Myocyte (in vitro differentiated cells): Measurements from ENCODE around the gene CYP21A2. TPM values are rescaled to one million over a fixed set of nuclear protein-coding genes. Genes with fewer than 3 reads are reported as not detected.
"Not testable (repeated sequence)": the region's sequence is repeated elsewhere in the genome, so short reads cannot be mapped to it uniquely, and the experiment has no call there.

Source experiments
- DNase-seq: peaks from one replicate; pipeline ENCODE4 v3.0.0-alpha.2; 2012; ENCODE audit warnings: low read depth
- total RNA-seq: library from RNA; depleted of rRNA; stranded (reverse); fragments of >200 nt; gene quantifications from 2 replicates; pipeline ENCODE4 v1.2.3, GENCODE V29; 2014

The CYP21A2 gene
- total RNA-seq, 1 donor from 2014 or later: not detected

DNA sequence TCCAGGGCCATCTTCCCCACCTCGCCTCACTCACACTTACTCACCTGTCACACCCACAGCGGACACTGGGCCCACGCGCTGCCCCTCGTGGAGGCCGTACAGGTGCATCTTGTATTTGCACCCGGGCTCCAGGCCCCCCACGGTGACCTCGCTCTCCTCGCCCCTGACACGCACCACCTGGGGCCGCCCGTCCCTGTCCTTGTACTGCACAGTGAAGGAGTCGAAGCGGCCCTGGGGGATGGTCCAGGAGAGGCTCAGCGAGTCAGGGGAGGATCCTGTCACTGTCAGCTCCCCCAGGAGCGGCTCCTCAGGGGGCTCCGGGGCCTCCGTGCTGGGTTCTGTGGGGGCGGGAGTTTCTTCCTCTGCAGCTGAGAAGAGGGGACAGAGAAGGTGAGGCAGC lies 14.4 kb downstream of the CYP21A2 start:
- not testable (repeated sequence) for DNase-seq

DNA sequence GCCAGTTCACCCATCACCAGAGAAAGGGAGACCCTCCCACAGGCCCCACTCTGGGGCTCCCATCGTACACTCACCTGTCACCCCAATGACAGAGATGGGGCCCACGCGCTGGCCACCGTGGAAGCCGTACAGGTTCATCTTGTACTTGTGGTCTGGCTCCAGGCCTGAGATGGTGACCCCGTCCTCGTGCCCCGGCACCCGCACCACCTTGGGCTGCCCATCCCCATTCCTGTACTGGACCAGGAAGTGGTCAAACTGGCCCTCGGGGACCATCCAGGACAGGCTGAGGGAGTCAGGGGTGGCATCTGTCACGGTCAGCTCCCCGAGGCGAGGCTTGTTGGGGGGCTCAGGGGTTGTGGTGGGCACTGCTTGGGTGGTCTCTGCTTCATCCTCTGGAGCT lies 15.1 kb downstream of the CYP21A2 start:
- not testable (repeated sequence) for DNase-seq

DNA sequence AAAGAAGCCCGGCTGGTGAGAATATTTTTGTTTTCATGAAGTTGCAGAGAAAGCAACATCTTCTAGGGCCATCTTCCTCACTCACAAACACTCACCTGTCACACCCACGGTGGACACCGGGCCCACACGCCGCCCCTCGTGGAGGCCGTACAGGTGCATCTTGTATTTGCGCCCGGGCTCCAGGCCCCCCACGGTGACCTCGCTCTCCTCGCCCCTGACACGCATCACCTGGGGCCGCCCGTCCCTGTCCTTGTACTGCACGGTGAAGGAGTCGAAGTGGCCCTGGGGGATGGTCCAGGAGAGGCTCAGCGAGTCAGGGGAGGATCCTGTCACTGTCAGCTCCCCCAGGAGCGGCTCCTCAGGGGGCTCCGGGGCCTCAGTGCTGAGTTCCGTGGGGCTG lies 17.5 kb downstream of the CYP21A2 start:
- DNase-seq: not testable (repeated sequence)

DNA sequence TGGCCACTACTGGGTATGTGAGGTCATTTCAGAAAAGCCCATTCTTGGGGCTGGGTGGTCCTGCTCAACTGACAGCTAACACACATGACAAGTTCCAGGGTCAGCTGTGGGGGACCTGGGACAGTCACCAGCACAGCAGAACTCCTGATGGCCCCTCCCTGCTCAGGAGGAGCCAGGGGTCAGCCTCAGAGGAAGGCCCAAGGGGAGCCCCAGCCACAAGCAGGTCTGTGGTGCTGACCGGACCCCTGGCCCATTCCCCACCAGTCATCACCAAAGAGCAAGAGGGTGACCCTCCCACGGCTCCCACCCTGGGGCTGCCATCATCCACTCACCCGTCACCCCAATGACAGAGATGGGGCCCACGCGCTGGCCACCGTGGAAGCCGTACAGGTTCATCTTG lies 18.0 kb downstream of the CYP21A2 start:
- no peak for DNase-seq

DNA sequence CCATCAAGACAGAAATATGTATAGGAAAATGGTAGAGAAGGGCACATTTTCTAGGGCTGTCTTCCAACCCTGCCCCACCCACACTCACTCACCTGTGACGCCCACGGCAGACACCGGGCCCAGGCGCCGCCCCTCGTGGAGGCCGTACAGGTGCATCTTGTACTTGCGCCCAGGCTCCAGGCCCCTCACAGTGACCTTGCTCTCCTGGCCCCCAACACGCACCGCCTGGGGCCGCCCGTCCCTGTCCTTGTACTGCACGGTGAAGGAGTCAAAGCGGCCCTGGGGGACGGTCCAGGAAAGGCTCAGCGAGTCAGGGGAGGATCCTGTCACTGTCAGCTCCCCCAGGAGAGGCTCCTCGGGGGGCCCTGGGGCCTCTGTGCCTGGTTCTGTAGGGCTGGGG lies 19.8 kb downstream of the CYP21A2 start:
- DNase-seq: no peak

DNA sequence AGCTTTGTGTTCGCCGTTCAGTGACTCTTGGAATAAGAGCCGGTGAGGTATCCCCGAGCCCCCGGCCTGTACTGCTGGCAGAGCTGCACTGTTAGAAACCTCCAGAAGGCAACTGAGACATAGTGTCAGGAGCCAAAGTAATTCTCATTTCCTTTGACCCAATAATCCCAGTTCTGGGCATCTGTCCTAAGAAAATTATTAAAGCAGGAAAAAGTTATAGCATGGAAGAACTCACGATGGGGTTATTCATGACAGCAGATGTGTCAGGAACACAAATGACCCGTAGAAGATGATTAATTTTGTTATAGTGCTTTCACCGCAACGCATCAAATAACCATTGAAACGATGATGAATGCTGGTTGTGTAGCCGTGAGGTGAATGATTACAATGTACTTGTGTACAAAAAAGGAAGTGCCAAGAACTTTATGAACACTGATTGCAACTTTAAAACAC lies 20.3 kb downstream of the CYP21A2 start:
- DNase-seq: no peak

DNA sequence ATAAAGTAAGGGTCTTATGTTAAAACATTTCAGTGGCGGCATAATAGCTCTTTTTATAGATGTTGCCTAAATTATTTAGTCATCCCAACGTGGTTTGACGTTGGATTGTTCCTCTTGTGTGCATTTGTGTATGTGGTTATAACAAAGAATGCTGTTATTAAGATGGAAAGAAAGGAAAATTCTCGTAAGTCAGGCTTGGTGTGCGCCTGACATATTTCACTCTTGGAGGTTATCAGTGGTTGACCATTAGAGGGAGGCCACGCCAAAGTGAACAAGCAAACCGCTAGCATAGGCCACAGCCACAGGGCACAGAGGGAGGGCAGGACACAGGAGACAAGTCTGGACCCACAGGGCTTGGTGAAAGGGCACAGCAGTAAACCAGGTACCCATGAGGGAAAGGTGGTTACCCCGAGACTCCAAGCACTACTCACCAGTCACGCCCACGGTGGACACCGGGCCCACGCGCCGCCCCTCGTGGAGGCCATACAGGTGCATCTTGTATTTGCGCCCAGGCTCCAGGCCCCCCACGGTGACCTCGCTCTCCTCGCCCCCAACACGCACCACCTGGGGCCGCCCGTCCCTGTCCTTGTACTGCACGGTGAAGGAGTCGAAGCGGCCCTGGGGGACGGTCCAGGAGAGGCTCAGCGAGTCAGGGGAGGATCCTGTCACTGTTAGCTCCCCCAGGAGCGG lies 22.9 kb downstream of the CYP21A2 start:
- peak; percentile 11 for DNase-seq

DNA sequence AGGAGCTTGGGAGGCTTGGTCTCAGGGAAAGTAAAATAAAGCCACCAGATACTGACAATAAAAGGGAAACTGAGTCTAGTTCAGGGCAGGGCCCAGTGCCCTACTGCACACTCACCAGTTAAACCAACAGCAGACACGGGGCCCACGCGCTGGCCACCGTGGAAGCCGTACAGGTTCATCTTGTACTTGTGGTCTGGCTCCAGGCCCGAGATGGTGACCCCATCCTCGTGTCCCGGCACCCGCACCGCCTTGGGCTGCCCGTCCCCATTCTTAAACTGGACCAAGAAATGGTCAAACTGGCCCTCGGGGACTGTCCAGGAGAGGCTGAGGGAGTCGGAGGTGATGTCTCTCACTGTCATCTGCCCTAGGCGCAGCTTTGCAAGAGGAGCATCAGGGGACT lies 26.5 kb downstream of the CYP21A2 start:
- no peak for DNase-seq

DNA sequence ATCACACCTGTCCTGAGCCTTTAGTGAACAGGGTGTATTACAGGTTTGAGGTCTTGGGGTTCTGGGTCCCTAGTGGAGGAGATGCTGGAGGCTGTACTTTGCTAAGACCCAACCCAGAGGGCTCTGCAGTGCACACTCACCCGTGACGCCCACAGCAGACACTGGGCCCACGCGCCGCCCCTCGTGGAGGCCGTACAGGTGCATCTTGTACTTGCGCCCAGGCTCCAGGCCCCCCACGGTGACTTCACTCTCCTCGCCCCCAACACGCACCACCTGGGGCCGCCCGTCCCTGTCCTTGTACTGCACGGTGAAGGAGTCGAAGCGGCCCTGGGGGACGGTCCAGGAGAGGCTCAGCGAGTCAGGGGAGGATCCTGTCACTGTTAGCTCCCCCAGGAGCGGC lies 29.3 kb downstream of the CYP21A2 start:
- DNase-seq: not testable (repeated sequence)

DNA sequence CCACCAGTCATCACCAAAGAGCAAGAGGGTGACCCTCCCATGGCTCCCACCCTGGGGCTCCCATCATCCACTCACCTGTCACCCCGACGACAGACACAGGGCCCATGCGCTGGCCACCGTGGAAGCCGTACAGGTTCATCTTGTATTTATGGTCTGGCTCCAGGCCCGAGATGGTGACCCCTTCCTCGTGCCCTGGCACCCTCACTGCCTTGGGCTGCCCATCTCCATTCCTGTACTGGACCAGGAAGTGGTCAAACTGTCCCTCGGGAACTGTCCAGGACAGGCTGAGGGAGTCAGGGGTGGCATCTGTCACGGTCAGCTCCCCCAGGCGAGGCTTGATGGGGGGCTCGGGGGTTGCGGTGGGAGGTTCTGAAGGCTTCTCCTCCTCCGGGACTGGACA lies 30.1 kb downstream of the CYP21A2 start:
- DNase-seq: not testable (repeated sequence)

DNA sequence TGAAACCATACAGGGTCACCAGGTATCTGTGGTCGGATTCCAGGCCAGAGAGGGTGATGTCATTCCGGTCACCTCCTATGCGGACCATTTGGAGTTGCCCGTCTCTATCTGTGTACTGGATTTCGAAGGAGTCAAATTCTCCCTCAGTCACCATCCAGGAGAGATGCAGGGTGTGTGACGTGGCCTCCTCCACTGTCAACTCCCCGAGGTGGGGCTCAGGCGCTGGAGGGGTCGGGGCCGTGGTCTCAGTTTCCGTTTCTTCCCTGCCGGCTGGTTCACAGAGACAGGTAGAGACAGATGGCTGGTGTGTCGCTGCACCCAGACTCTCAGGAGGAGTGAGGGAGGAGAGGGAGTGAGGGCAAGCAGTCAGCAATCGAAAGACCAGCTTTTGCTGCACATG lies 30.7 kb downstream of the CYP21A2 start:
- no peak for DNase-seq

DNA sequence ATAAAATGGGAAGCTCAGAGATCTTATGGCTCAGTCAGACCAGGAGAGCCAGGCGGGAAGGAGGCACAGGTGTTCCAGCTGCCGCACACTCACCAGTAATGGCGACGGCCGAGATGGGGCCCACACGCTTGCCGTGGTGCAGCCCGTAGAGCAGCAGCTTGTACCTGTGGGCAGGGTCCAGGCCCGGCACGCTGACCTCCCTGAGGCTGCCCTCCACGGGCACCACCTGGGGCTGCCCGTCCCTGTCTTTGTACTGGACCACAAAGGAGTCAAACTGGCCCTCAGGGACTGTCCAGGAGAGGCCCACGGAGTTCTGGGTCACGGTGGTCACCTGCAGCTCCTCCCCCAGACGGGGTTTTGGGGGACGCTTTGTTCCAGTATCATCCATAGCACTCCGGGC lies 31.2 kb downstream of the CYP21A2 start:
- no peak for DNase-seq

DNA sequence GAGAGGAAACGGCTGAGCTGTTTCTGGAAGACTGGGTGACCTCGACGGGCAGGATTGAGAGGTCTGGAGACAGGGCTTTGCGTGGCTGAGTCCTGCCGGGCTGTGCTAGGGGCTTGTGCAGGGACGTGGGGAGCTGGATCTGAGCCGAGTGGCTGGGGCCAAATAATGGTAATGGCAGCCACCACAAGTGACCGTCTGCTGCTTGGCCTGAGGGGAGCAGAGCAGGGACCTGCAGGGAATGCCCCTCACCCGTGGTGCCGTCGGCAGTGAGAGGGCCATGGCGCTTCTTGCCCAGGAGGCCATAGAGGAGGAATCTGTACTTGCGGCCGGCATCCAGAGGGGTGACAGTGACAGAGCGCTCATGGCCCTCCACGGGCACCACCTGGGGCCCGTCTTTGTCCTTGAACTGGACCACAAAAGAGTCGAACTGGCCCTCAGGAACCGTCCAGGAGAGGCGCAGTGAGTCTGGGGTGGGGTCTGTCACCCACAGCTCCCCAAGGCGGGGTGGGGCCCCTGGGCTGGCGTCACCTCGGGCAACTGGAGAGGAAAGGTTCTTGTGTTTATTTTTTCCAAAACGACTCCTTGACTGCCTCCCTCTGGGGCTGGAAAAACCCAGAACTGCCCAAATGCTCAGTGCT lies 31.8 kb downstream of the CYP21A2 start:
- DNase-seq: no peak

DNA sequence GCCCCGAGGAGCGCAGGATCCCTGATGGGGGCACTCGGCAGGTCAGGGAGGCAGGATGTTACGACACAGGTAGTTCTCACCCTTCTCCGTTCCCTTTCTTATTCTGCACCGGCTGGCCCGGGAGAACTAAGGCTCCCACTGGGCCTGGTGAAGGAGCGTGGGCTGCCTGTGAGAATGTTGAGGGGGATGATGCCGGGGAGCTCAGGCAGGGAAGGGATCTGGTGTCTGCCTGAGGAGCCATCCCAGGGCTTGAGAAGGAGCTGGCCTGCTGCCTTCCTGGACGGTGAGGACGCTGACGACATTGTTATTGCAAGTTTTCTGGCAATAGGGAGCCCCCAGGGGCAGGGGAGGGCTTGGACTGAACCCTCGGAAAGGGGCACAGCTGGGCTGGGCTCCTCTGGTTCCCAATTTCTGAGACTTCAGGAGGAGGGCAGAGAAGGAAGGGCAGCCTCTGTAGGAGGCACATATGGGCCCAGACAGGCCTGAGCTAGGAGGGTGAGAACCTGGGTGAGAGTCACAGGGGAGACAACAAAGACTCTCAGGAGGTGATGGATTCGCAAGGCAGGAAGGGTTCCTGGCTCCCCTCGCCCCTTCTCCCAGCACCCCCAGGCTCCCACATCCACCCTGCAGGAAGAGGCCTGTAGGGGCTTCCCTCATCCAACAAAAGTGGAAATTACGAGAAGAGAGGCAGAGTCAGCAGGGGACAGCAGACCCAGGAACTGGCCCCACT lies 32.8 kb downstream of the CYP21A2 start:
- DNase-seq: no peak

DNA sequence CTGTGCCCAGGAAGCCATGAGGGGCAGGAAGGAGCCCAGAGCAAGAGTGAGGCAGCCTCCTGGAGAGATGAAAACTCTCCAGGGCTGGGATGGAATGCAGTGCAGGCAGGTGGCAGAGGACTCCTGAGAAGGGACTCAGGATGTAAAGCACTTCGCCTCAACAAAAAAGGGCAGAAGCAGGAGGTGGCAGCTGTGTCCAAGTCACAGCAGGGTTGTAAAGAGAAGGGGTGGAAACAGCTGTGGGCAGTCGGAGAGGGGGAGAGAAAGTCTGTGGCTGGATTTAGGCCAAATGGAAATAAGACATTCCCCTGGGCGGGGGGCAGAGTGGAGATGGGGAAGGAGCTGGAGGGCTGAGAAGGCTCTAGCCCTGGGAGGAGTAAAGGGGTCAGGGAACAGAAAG lies 34.9 kb downstream of the CYP21A2 start:
- no peak for DNase-seq

DNA sequence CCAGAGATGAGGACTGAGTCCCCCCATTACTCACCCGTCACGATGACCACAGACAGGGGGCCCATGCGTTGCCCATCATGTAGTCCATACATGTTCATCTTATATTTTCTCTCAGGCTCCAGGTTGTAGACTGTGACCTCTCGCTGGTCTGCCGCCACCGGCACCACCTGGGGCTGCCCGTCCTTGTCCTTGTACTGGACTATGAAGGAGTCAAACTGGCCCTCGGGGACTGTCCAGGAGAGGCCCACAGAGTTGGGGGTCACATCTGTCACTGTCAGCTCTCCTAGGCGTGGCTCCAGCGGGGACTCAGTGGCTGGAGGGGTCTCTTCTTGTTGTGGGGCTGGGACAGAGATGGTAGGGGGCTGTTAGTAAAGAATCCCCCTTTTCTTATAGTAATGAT lies 35.4 kb downstream of the CYP21A2 start:
- no peak for DNase-seq

DNA sequence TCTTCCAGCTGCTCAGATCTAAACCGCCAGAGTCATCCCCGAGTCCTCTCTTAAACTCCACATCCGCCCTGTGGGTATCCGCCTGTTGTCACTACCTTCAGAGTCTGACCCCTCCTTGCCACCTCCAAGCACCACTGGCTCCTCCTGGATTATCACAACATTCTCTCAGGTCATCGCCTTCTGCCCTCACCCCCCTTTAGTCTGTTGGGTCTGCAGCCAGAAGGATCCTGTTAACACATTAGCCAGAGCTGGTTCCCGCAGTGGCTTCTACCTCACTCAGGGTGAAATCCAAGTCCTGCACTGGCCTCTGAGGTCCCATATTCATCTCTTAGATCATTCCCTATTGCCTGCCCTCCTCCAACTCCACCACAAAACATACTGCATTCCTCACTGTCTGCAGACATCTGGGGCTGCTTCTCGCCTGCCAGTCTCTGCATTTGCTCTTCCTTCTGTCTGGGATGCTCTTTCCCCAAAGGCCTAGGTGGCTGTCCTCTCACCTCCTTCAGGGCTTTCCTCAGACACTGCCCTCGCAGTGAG lies 36.8 kb downstream of the CYP21A2 start:
- DNase-seq: no peak

DNA sequence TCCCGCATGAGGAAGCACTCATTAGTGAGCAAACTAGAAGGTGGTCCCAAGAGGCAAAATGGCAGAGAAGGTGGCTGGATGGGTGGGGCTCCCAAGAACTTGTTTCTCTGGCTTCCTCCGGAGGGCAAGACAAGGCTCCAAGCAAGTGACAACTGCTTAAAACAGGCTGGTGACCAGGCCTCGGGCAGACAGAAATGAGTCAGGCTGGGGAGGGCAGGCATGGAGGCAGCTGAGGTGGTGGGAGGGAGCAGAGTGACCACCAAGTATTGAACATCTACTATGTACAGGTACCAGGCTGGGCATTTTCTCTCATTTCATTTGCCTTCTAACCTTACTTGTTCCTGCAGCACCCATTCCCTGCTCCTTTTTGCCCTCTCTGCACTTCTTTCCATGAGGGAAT lies 37.6 kb downstream of the CYP21A2 start:
- DNase-seq: peak; percentile 58

DNA sequence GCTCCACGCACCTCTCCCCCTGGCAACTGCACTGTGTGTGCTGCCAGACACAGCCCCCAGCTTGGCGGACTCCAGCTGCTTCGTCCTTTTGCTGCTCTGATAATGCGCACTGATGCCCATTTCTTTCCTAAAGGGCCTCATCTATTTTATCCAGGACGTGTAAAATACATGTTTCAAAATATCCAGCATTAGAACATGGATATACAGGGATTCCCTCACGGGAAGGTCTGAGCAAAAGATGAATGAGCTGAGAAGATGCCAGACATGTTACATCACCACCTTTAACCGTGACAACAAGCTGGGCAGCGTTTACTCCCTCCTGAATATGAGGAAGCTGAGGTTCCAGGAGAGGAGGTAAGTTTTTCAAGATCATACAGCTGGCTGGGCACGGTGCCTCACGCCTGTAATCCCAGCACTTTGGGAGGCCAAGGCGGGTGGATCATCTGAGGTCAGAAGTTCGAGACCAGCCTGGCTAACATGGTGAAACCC lies 38.1 kb downstream of the CYP21A2 start:
- peak; percentile 52 for DNase-seq

DNA sequence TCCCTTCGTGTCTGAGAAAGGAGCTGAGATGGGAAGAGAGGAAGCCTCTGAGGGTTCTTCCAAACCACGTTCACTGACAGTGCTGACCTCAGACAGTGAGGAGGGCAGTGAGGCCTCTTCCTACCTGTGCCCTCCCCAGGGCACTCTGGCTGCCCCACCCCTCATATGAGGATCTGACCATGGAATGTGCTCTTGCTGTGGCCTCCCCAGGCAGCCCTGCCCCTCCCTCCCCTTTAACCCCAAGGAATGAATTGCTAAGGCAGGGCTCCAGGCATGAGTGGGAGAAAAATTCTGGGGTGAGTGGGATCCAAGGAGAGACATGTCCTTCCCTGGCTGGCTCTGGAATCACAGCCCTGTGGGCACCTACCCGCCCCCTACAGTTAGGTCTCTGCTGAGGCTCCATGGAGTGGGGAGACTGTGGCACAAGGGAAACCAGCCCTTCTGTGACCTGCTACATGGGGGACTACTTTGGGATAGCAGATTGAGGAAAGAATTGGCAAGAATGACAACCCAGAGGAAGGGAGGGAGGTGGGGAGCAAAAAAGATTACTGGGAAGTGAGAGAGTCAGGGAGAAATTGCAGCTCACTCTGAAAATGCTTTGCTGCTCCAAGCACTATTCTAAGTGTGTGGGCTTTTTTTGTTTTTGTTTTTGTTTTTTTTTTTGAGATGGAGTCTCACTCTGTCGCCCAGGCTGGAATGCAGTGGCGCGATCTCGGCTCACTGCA lies 41.5 kb downstream of the CYP21A2 start:
- no peak for DNase-seq
